ENCODE data around the gene AZGP1.
"Not testable (repeated sequence)": the region's sequence is repeated elsewhere in the genome, so short reads cannot be mapped to it uniquely, and the experiment has no call there.

The AZGP1 gene

GRCh38 chr7:100012385-100013327, 36.8 kb upstream of the AZGP1 start:
- H3K4me1 ChIP-seq (ENCODE audit: insufficient read depth, low read length); H3K9me3 ChIP-seq (ENCODE audit: insufficient read depth, low read depth, low read length); H3K9ac ChIP-seq (ENCODE audit: low read depth, low read length); H3K27ac ChIP-seq (ENCODE audit: low read length); H3K4me3 ChIP-seq (ENCODE audit: low read length); H3K27me3 ChIP-seq (ENCODE audit: insufficient read depth, low read length); H3K36me3 ChIP-seq (ENCODE audit: insufficient read depth, low read depth, low read length): not testable (repeated sequence)

GRCh38 chr7:100011516-100011915, 35.7 kb upstream of the AZGP1 start:
- Histone ChIP-seq H3K9me3 (ENCODE audit: insufficient read depth, low read depth, low read length) (no peaks in the 10 kb centered on the region), H3K36me3 (ENCODE audit: insufficient read depth, low read depth, low read length) (no peaks in the 10 kb centered on the region), H3K9ac (ENCODE audit: low read depth, low read length) (no peak overlapping the region), H3K4me1 (ENCODE audit: insufficient read depth, low read length) (peaks cover under 1% of the 10 kb centered on the region; the same call in 1 of the 2 replicates), H3K4me3 (ENCODE audit: low read length) (no peak overlapping the region), H3K27me3 (ENCODE audit: insufficient read depth, low read length) (no peaks in the 10 kb centered on the region), H3K27ac (ENCODE audit: low read length) (no peak overlapping the region)

GRCh38 chr7:100010901-100011300, 35.1 kb upstream of the AZGP1 start:
- Histone ChIP-seq H3K9ac (ENCODE audit: low read depth, low read length) (no peak overlapping the region), H3K36me3 (ENCODE audit: insufficient read depth, low read depth, low read length) (no peaks in the 10 kb centered on the region), H3K4me3 (ENCODE audit: low read length) (no peak overlapping the region), H3K9me3 (ENCODE audit: insufficient read depth, low read depth, low read length) (no peaks in the 10 kb centered on the region), H3K27ac (ENCODE audit: low read length) (no peak overlapping the region), H3K4me1 (ENCODE audit: insufficient read depth, low read length) (no peaks in the 10 kb centered on the region), H3K27me3 (ENCODE audit: insufficient read depth, low read length) (no peaks in the 10 kb centered on the region)

- not testable (repeated sequence) for H3K9ac ChIP-seq (ENCODE audit: low read depth, low read length); H3K36me3 ChIP-seq (ENCODE audit: insufficient read depth, low read depth, low read length); H3K4me3 ChIP-seq (ENCODE audit: low read length); H3K27me3 ChIP-seq (ENCODE audit: insufficient read depth, low read length); H3K27ac ChIP-seq (ENCODE audit: low read length); H3K4me1 ChIP-seq (ENCODE audit: insufficient read depth, low read length); H3K9me3 ChIP-seq (ENCODE audit: insufficient read depth, low read depth, low read length)
These were observed 34.1 kb upstream of the AZGP1 start for GRCh38 chr7:100009952-100010351.

GRCh38 chr7:100008525-100008924, 32.7 kb upstream of the AZGP1 start:
- Histone ChIP-seq H3K4me3 (ENCODE audit: low read length) (no peak overlapping the region), H3K27me3 (ENCODE audit: insufficient read depth, low read length) (no peaks in the 10 kb centered on the region), H3K27ac (ENCODE audit: low read length) (no peak overlapping the region), H3K4me1 (ENCODE audit: insufficient read depth, low read length) (no peaks in the 10 kb centered on the region; the same call in 1 of the 2 replicates), H3K9me3 (ENCODE audit: insufficient read depth, low read depth, low read length) (no peaks in the 10 kb centered on the region), H3K9ac (ENCODE audit: low read depth, low read length) (no peak overlapping the region), H3K36me3 (ENCODE audit: insufficient read depth, low read depth, low read length) (no peaks in the 10 kb centered on the region)

GRCh38 chr7:100007887-100008286, 32.1 kb upstream of the AZGP1 start:
- no peaks in the 10 kb centered on the region for H3K9me3 ChIP-seq (ENCODE audit: insufficient read depth, low read depth, low read length)
- no peak overlapping the region for H3K9ac ChIP-seq (ENCODE audit: low read depth, low read length)
- no peaks in the 10 kb centered on the region for H3K36me3 ChIP-seq (ENCODE audit: insufficient read depth, low read depth, low read length)
- H3K4me3 ChIP-seq (ENCODE audit: low read length), result no peak overlapping the region
- H3K4me1 ChIP-seq (ENCODE audit: insufficient read depth, low read length), result no peaks in the 10 kb centered on the region; the same call in 1 of the 2 replicates
- no peaks in the 10 kb centered on the region for H3K27me3 ChIP-seq (ENCODE audit: insufficient read depth, low read length)
- H3K27ac ChIP-seq (ENCODE audit: low read length), result no peak overlapping the region

GRCh38 chr7:100003711-100004661, 28.2 kb upstream of the AZGP1 start:
- no peaks in the 10 kb centered on the region for H3K36me3 ChIP-seq (ENCODE audit: insufficient read depth, low read depth, low read length)
- H3K27me3 ChIP-seq (ENCODE audit: insufficient read depth, low read length), result no peaks in the 10 kb centered on the region

GRCh38 chr7:100000239-100000638, 24.4 kb upstream of the AZGP1 start:
- no peak overlapping the region for H3K4me3 ChIP-seq (ENCODE audit: low read length)
- no peak overlapping the region for H3K27ac ChIP-seq (ENCODE audit: low read length)
- H3K9ac ChIP-seq (ENCODE audit: low read depth, low read length), result no peak overlapping the region
- no peaks in the 10 kb centered on the region for H3K27me3 ChIP-seq (ENCODE audit: insufficient read depth, low read length)
- no peaks in the 10 kb centered on the region; the same call in 1 of the 2 replicates for H3K4me1 ChIP-seq (ENCODE audit: insufficient read depth, low read length)
- H3K36me3 ChIP-seq (ENCODE audit: insufficient read depth, low read depth, low read length), result no peaks in the 10 kb centered on the region
- H3K9me3 ChIP-seq (ENCODE audit: insufficient read depth, low read depth, low read length), result no peaks in the 10 kb centered on the region

More at GRCh38 chr7:100003711-100004661, 28.2 kb upstream of the AZGP1 start:
- H3K4me3 ChIP-seq (ENCODE audit: low read length), result no peak overlapping the region
- no peaks in the 10 kb centered on the region for H3K9me3 ChIP-seq (ENCODE audit: insufficient read depth, low read depth, low read length)
- H3K9ac ChIP-seq (ENCODE audit: low read depth, low read length), result 0 out of 2 replicates have a peak overlapping the region, but pooled peaks have one; percentile 24
- H3K27ac ChIP-seq (ENCODE audit: low read length), result no peak overlapping the region
- H3K4me1 ChIP-seq (ENCODE audit: insufficient read depth, low read length), result no peaks in the 10 kb centered on the region; the same call in 1 of the 2 replicates

- Histone ChIP-seq H3K4me3 (ENCODE audit: low read length) (peak overlapping the region; percentile 71; the same call in 1 of the 2 replicates), H3K27ac (ENCODE audit: low read length) (no peak overlapping the region), H3K9ac (ENCODE audit: low read depth, low read length) (peak overlapping the region; percentile 85; the same call in 1 of the 2 replicates), H3K27me3 (ENCODE audit: insufficient read depth, low read length) (no peaks in the 10 kb centered on the region), H3K4me1 (ENCODE audit: insufficient read depth, low read length) (no peaks in the 10 kb centered on the region), H3K36me3 (ENCODE audit: insufficient read depth, low read depth, low read length) (no peaks in the 10 kb centered on the region), H3K9me3 (ENCODE audit: insufficient read depth, low read depth, low read length) (no peaks in the 10 kb centered on the region)
These were observed 21.8 kb upstream of the AZGP1 start for GRCh38 chr7:99997545-99998137.

- H3K4me3 ChIP-seq (ENCODE audit: low read length), result peak overlapping the region; percentile 71; the same call in 1 of the 2 replicates
- H3K27me3 ChIP-seq (ENCODE audit: insufficient read depth, low read length), result no peaks in the 10 kb centered on the region
- no peaks in the 10 kb centered on the region for H3K36me3 ChIP-seq (ENCODE audit: insufficient read depth, low read depth, low read length)
- no peaks in the 10 kb centered on the region for H3K9me3 ChIP-seq (ENCODE audit: insufficient read depth, low read depth, low read length)
- H3K27ac ChIP-seq (ENCODE audit: low read length), result no peak overlapping the region
- no peaks in the 10 kb centered on the region for H3K4me1 ChIP-seq (ENCODE audit: insufficient read depth, low read length)
- H3K9ac ChIP-seq (ENCODE audit: low read depth, low read length), result peak overlapping the region; percentile 85; the same call in 1 of the 2 replicates
These were observed 21.1 kb upstream of the AZGP1 start for GRCh38 chr7:99996755-99997544.

Data from iPS-20b (cell line).